PC-9 (cell line): ENCODE results near the gene PTCD2. TPM values are rescaled to one million over a fixed set of nuclear protein-coding genes. Genes with fewer than 3 reads are reported as not detected.

ENCODE experiments used
- BruUV-seq: library from RNA; stranded (reverse); fragments of 400-500 nt; replicated peaks from 2 replicates; lab custom pipeline; 2021; lab: Mats Ljungman, UMichigan
- CTCF ChIA-PET: fragments of 300-600 bp; sonication (Branson Sonifier 250); formaldehyde crosslinking; loops from one replicate; lab custom pipeline; 2022; ENCODE audit warnings: antibody characterized with exemption; lab: Charles Lee
- POLR2A ChIA-PET: fragments of 300-600 bp; sonication (Branson Sonifier 250); formaldehyde crosslinking; loops from one replicate; lab custom pipeline; 2022; ENCODE audit warnings: antibody characterized with exemption; ENCODE audit not compliant: unreplicated experiment; lab: Charles Lee
- DNase-seq, 2 experiments: peaks; one replicate each; pipeline versions ENCODE4 v3.0.0 to v3.0.0-alpha.2; 2015 to 2022; ENCODE audit warnings: mixed read lengths in 1 of 2
- H2AFZ ChIP-seq: fragments of 200-600 bp; sonication (generic); 2 replicates; pipeline ENCODE4 v1.8.1; 2017; ENCODE audit warnings: antibody characterized with exemption
- H3F3A ChIP-seq: fragments of 200-600 bp; sonication (generic); 2 replicates; pipeline ENCODE4 v1.8.1; 2017; ENCODE audit warnings: antibody characterized with exemption, mild to moderate bottlenecking, low read depth; ENCODE audit not compliant: insufficient read depth
- H3K27ac ChIP-seq: fragments of 200-600 bp; sonication (generic); 2 replicates; pipeline ENCODE4 v1.6.1; 2016; ENCODE audit warnings: mixed run types
- H3K27me3 ChIP-seq: fragments of 200-600 bp; sonication (generic); 2 replicates; pipeline ENCODE4 v1.6.1; 2016; ENCODE audit warnings: low read depth, mixed run types; ENCODE audit not compliant: insufficient read depth
- H3K36me3 ChIP-seq: fragments of 200-600 bp; sonication (generic); 2 replicates; pipeline ENCODE4 v1.6.1; 2016; ENCODE audit warnings: low read depth, mixed run types
- H3K4me1 ChIP-seq: fragments of 200-600 bp; sonication (generic); replicated peaks from 2 replicates; pipeline ENCODE4 v1.6.1; 2016; ENCODE audit warnings: mixed run types; ENCODE audit not compliant: insufficient read depth
- H3K4me2 ChIP-seq: fragments of 200-600 bp; sonication (generic); 2 replicates; pipeline ENCODE4 v1.6.1; 2017; ENCODE audit warnings: mixed run types
- H3K4me3 ChIP-seq: fragments of 200-600 bp; sonication (generic); 2 replicates; pipeline ENCODE4 v1.6.1; 2016; ENCODE audit warnings: mixed run types
- H3K79me2 ChIP-seq: fragments of 200-600 bp; sonication (generic); 2 replicates; pipeline ENCODE4 v1.6.1; 2017; ENCODE audit warnings: low read depth, mixed run types
- H3K9me2 ChIP-seq: fragments of 200-600 bp; sonication (generic); 2 replicates; pipeline ENCODE4 v1.8.1; 2017; ENCODE audit warnings: mild to moderate bottlenecking; ENCODE audit not compliant: insufficient read depth
- H3K9me3 ChIP-seq: fragments of 200-600 bp; sonication (generic); 2 replicates; pipeline ENCODE4 v1.8.1; 2016; ENCODE audit warnings: low read depth; ENCODE audit not compliant: insufficient read depth
- H4K20me1 ChIP-seq: fragments of 200-600 bp; sonication (generic); 2 replicates; pipeline ENCODE4 v1.8.1; 2017; ENCODE audit not compliant: insufficient read depth
- EZH2 ChIP-seq: fragments of 200-600 bp; sonication (generic); IDR thresholded peaks from 2 replicates; pipeline ENCODE4 v1.8.0; 2017; ENCODE audit warnings: antibody characterized with exemption, low read depth
- intact Hi-C: fragments of 100-400 bp; cut with micrococcal nuclease; formaldehyde crosslinking; loops from one replicate; pipeline ENCODE4 v1.10.0; 2022; ENCODE audit not compliant: unreplicated experiment
- total RNA-seq: library from RNA; stranded (reverse); gene quantifications from 2 replicates; pipeline ENCODE4 v1.2.3, GENCODE V29; 2021
- TF ChIP-seq, protein P1 (sequence below): fragments of 200-600 bp; sonication (generic); conservative IDR thresholded peaks from 2 replicates; pipeline ENCODE4 v1.6.1; 2017; ENCODE audit warnings: mixed run types, antibody characterized with exemption, mild to moderate bottlenecking, moderate library complexity

PTCD2 gene
- total RNA-seq, 1 experiment from 2014 or later, result 15.5 TPM

DNA sequence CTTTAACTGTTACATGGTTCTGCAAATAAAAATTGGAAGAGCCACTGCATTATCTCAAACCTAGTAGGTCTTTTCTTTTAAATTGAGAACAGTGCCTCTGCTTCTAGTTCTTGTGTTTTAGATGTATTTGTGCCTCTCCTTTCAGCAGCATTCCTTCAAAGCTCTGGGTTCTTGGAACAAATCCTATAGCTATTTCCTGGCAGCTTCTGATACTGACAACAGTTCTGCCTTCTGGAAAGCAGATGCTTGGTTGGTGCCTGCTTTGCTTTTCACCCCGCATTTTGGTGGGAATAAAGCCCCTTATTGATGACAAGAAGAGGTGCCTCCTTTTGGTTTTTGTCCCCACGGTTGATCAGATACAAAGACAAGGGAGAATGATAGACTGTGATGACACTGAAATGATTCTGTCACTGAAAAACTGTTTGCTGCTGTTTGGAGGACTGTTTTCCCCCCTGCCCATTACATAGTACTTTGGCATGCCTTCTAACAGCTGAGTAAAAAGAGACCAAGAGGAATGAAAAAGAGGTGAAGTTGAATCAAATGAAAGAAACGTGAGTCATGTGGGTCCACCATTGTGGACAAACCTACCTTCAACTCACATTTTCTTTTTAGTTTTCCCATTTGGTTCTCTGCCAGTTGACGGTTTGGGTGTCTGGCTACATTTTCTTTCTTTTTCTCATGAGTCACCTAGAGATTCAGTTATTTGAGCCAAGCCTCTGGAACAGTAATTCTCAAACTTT is 5.6 kb downstream of the PTCD2 start:
- Histone ChIP-seq H3K36me3 (peaks cover 42% of the 10 kb centered on the region), H3K4me2 (no peak overlapping the region), H3K4me1 (peaks cover 29% of the 10 kb centered on the region), H3K27me3 (no peaks in the 10 kb centered on the region), H3K9me3 (no peaks in the 10 kb centered on the region), H3K9me2 (no peaks in the 10 kb centered on the region), H3K79me2 (peaks cover 13% of the 10 kb centered on the region), H3F3A (peaks cover 13% of the 10 kb centered on the region; the same call in 1 of the 2 replicates), H2AFZ (no peak overlapping the region), H4K20me1 (no peaks in the 10 kb centered on the region), H3K27ac (no peak overlapping the region), H3K4me3 (no peak overlapping the region)
- no TSS peak for BruUV-seq
- TF ChIP-seq, protein P1, sequence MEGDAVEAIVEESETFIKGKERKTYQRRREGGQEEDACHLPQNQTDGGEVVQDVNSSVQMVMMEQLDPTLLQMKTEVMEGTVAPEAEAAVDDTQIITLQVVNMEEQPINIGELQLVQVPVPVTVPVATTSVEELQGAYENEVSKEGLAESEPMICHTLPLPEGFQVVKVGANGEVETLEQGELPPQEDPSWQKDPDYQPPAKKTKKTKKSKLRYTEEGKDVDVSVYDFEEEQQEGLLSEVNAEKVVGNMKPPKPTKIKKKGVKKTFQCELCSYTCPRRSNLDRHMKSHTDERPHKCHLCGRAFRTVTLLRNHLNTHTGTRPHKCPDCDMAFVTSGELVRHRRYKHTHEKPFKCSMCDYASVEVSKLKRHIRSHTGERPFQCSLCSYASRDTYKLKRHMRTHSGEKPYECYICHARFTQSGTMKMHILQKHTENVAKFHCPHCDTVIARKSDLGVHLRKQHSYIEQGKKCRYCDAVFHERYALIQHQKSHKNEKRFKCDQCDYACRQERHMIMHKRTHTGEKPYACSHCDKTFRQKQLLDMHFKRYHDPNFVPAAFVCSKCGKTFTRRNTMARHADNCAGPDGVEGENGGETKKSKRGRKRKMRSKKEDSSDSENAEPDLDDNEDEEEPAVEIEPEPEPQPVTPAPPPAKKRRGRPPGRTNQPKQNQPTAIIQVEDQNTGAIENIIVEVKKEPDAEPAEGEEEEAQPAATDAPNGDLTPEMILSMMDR, result no peak
- no peak for TF ChIP-seq EZH2
- intact Hi-C loops, result loop anchor here (10.0 kb wide), 1 partner anchor 519 kb away; no protein-coding TSS in a partner anchor
- ChIA-PET POLR2A (interaction anchor here (0.7 kb wide), 1 partner anchor 325 kb away, joined by 4 read pairs; no protein-coding TSS in a partner anchor), CTCF (no interaction called here)
- DNase-seq, result no peak

DNA sequence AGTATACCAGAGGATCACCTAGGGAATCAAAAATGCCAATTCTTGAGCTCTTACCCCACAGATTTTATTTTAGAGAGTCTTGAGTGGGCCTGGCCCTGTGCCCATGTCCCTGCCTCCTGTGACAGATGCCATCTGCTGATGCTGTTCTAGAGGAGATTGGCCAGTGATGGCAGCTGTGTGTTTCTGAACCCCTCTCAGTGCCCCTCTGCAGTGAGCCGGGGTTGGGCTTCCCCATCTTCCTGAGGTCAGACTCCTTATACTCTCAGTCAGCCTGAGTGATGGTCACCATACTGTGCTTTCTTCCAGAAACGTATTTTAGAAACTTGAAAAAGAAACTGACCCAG is 6.1 kb downstream of the PTCD2 start:
- Histone ChIP-seq H3K4me3 (no peak overlapping the region), H4K20me1 (no peaks in the 10 kb centered on the region), H2AFZ (no peak overlapping the region), H3K36me3 (peaks cover 45% of the 10 kb centered on the region), H3K27ac (no peak overlapping the region), H3K9me3 (no peaks in the 10 kb centered on the region), H3K27me3 (no peaks in the 10 kb centered on the region), H3K4me2 (no peak overlapping the region), H3F3A (peaks cover 13% of the 10 kb centered on the region; the same call in 1 of the 2 replicates), H3K4me1 (peaks cover 24% of the 10 kb centered on the region), H3K9me2 (no peaks in the 10 kb centered on the region), H3K79me2 (peaks cover 8% of the 10 kb centered on the region)
- BruUV-seq, result no TSS peak
- ChIA-PET CTCF (no interaction called here), POLR2A (interaction anchor here (0.6 kb wide), 1 partner anchor 211 kb away, joined by 9 read pairs; no protein-coding TSS in a partner anchor)
- TF ChIP-seq, protein P1, result no peak
- no peak for TF ChIP-seq EZH2
- no peak for DNase-seq
- intact Hi-C loops, result loop anchor here (10.0 kb wide), 1 partner anchor 519 kb away; no protein-coding TSS in a partner anchor

DNA sequence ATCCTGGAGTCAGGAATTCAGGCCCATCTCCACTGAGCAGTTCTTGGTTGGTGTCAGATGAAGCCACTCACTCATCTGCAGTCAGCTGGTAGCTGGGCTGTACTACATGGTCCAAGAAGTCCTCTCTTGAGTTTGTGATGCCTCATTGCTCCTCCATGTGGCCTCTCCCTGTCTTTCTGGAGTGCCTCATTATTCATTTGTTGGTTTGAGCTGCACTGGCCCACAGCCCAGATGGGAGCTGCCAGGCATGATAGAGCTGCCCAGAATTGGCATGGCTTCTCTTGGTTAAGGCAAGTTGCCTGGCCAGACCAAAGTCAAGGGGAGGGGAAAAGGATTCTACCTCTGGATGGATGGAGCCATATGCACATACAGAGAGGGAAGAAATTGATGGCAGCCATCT is 8.0 kb downstream of the PTCD2 start:
- Histone ChIP-seq H3K79me2 (no peaks in the 10 kb centered on the region), H3K4me1 (peaks cover 21% of the 10 kb centered on the region), H4K20me1 (no peaks in the 10 kb centered on the region), H3K9me3 (no peaks in the 10 kb centered on the region), H3K36me3 (peaks cover 50% of the 10 kb centered on the region), H3K4me2 (no peak overlapping the region), H3K27ac (no peak overlapping the region), H3F3A (peaks cover 13% of the 10 kb centered on the region; the same call in 1 of the 2 replicates), H2AFZ (no peak overlapping the region), H3K27me3 (no peaks in the 10 kb centered on the region), H3K9me2 (no peaks in the 10 kb centered on the region), H3K4me3 (no peak overlapping the region)
- TF ChIP-seq, protein P1, result no peak
- no peak for TF ChIP-seq EZH2
- CTCF ChIA-PET, result no interaction called here
- no peak for DNase-seq
- no TSS peak for BruUV-seq
- POLR2A ChIA-PET, result no interaction called here
- intact Hi-C loops, result loop anchor here (10.0 kb wide), 1 partner anchor 517 kb away; no protein-coding TSS in a partner anchor
